Mucosa of descending colon (tissue), 3 donors: ENCODE measurements around the gene SNRPD2. TPM values are rescaled to one million over a fixed set of nuclear protein-coding genes. Genes with fewer than 3 reads are reported as not detected.

ENCODE experiments used
- ATAC-seq: fragments of 200-7000 bp; cut with Tn5 transposase; one replicate; pipeline ENCODE4 v1.9.1; 2020; ENCODE audit warnings: mild to moderate bottlenecking, moderate library complexity
- DNase-seq, 3 donors: peaks; one replicate each; pipeline ENCODE4 v3.0.0-alpha.2; 2020
- H3K36me3 ChIP-seq: fragments of 200-600 bp; one replicate; pipeline ENCODE4 v1.8.0; 2021; ENCODE audit warnings: low read depth, mild to moderate bottlenecking
- H3K4me1 ChIP-seq: fragments of 200-600 bp; one replicate; pipeline ENCODE4 v1.8.0; 2021; ENCODE audit warnings: low read depth, mild to moderate bottlenecking
- H3K4me3 ChIP-seq: fragments of 200-600 bp; one replicate; pipeline ENCODE4 v1.8.0; 2021; ENCODE audit warnings: mild to moderate bottlenecking
- H3K9me3 ChIP-seq: fragments of 200-600 bp; one replicate; pipeline ENCODE4 v1.8.0; 2021; ENCODE audit warnings: mild to moderate bottlenecking
- intact Hi-C, 2 donors: fragments of 100-400 bp; cut with DNase I in 1 of 2; cut with micrococcal nuclease in 1 of 2; formaldehyde crosslinking; loops; one replicate each; pipeline versions ENCODE4 v1.11.0 to v1.11.1; 2022; cut with DNase I, micrococcal nuclease
- total RNA-seq, 3 donors: library from RNA; stranded (reverse); fragmentation: NEBNext Ultra II Directional in 2 of 3; extraction: Animal tissue kit (Norgen Biotek cat#: 25700) in 2 of 3; gene quantifications; one replicate each; pipeline versions ENCODE4 v1.2.1 to v1.2.4, GENCODE V29; 2021 to 2023
- TF ChIP-seq, protein P1 (sequence below): fragments of 200-600 bp; IDR thresholded peaks from one replicate; pipeline ENCODE4 v1.8.0; 2022; ENCODE audit warnings: antibody characterized with exemption, mild to moderate bottlenecking
- donor health status: DM: no; HTN: no; CAD: no; lungs with moderate emphysema.
- donor health status: DM: no; HTN: no; CAD: no.
- donor health status: DM: no; HTN: yes; CAD: no.

Gene SNRPD2
- total RNA-seq, 3 donors from 2014 or later = 201 to 270 (median 230) TPM

DNA sequence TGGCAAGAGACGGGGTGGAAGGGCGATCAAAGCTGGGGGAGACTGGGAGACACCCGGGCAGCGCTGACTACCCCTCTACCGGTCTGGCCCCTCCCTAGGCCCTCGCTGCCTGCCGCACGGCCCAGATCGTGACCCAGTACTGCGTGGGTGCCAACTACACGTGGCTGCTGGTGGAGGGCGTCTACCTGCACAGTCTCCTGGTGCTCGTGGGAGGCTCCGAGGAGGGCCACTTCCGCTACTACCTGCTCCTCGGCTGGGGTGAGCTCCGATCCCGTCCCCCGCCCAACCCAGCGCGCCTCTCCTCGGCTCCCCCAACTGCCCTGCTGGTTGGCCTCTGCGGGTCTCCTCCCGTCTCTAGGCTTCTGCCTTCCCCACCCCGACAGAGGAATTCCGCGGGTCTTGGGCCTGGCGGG lies 14.9 kb downstream of the SNRPD2 start:
- intact Hi-C loops = no loop called here
- TF ChIP-seq, protein P1, sequence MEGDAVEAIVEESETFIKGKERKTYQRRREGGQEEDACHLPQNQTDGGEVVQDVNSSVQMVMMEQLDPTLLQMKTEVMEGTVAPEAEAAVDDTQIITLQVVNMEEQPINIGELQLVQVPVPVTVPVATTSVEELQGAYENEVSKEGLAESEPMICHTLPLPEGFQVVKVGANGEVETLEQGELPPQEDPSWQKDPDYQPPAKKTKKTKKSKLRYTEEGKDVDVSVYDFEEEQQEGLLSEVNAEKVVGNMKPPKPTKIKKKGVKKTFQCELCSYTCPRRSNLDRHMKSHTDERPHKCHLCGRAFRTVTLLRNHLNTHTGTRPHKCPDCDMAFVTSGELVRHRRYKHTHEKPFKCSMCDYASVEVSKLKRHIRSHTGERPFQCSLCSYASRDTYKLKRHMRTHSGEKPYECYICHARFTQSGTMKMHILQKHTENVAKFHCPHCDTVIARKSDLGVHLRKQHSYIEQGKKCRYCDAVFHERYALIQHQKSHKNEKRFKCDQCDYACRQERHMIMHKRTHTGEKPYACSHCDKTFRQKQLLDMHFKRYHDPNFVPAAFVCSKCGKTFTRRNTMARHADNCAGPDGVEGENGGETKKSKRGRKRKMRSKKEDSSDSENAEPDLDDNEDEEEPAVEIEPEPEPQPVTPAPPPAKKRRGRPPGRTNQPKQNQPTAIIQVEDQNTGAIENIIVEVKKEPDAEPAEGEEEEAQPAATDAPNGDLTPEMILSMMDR = no peak

DNA sequence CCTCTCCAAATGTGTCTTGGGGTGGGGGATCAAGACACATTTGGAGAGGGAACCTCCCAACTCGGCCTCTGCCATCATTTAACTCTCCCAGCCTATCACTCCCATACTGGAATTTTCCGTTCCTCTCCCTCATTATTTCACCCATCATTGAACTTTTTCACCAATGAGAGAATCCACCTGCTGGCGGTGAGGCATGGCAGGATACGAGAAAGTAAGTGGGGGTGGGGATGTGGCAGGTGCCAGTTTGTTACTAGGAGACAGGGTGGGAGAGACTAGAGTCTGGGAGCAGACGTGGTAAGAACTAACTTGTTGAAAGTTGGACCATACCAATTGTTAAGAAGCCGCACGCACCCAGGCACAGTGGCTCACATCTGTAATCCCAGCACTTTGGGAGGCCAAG lies 16.8 kb downstream of the SNRPD2 start:
- Histone ChIP-seq H3K9me3 (no peaks in the 10 kb centered on the region), H3K4me3 (no peak overlapping the region), H3K4me1 (peaks cover 14% of the 10 kb centered on the region), H3K36me3 (no peaks in the 10 kb centered on the region)
- DNase-seq = no peak
- ATAC-seq = no peak
- intact Hi-C loops = no loop called here
- TF ChIP-seq, protein P1 = no peak

More for the DNA sequence above, 14.9 kb downstream of the SNRPD2 start:
- H3K4me1 ChIP-seq = peaks cover 21% of the 10 kb centered on the region
- no peaks in the 10 kb centered on the region for H3K36me3 ChIP-seq
- H3K4me3 ChIP-seq = no peak overlapping the region
- DNase-seq (peak; percentile 50 to 75 (median 75)), ATAC-seq (peak; percentile 41)
- H3K9me3 ChIP-seq = no peaks in the 10 kb centered on the region

DNA sequence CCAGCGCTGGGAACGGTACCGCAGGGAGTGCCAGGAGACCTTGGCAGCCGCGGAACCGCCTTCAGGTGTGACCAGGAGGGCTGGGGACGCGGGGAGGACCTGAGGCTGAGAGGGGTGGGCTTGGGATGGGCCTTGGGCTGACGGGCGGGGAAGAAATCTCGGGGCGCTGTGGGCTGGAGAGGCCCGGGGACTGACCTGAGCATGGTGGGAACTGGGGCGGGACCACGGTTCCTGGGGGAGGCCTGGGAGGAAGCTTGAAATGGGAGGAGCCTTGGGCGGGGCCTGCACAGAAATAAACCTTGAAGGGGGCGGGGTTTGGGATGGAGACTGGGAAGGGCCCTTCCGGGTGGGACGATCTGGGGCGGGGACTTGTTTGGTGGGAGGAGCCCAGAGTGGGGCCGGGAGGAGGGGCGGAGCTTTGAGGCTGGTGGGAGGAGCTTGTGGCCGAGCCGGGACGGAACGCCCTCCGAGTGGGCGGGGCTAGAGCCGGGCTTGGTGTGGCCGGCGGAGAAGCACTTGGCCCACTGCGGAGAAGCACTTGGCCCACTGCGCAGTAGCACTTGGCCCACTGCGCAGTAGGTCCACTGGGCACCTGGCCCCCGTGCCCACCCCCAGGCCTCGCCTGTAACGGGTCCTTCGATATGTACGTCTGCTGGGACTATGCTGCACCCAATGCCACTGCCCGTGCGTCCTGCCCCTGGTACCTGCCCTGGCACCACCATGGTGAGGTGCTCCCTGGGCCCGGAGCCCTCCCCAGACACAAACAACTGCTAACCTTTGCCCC lies 20.9 kb downstream of the SNRPD2 start:
- Histone ChIP-seq H3K4me3 (no peak overlapping the region), H3K4me1 (peaks cover 21% of the 10 kb centered on the region), H3K36me3 (no peaks in the 10 kb centered on the region), H3K9me3 (no peaks in the 10 kb centered on the region)
- TF ChIP-seq, protein P1 = no peak
- ATAC-seq = peak; percentile 87
- intact Hi-C loops = no loop called here
- DNase-seq = peak; percentile 90 to 96 (median 95)

DNA sequence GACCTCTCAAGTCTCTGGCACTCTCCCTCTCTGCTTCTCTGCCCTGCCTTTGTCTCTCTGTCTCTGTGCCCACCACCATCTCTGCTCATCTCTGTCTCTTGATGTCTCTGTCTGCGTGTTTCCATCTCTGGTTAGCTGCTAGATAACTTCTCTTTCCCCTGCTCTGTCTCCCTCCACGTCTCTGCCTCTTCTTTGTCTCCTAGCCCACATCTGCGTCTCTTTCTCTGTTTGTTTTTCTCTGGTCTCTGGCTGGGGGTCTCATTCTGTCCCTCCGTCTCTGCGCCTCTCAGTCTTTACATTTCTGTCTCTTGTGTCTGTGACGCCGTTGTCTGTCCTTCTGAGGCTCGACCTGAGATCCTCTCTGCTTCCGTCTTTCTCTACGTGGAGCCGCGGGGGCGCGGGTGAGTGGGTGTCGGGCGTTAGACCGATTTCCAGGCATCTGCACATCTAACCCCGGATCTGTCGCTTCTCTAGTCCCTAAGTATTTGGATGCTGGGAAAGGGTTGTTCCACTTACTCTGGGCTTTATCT lies 23.3 kb downstream of the SNRPD2 start:
- no peak overlapping the region for H3K4me3 ChIP-seq
- TF ChIP-seq, protein P1 = no peak
- peak in 2 of 3 donors; percentile 40 to 53 for DNase-seq
- no peak for ATAC-seq
- peaks cover 21% of the 10 kb centered on the region for H3K4me1 ChIP-seq
- intact Hi-C loops = no loop called here
- no peaks in the 10 kb centered on the region for H3K36me3 ChIP-seq
- H3K9me3 ChIP-seq = no peaks in the 10 kb centered on the region

DNA sequence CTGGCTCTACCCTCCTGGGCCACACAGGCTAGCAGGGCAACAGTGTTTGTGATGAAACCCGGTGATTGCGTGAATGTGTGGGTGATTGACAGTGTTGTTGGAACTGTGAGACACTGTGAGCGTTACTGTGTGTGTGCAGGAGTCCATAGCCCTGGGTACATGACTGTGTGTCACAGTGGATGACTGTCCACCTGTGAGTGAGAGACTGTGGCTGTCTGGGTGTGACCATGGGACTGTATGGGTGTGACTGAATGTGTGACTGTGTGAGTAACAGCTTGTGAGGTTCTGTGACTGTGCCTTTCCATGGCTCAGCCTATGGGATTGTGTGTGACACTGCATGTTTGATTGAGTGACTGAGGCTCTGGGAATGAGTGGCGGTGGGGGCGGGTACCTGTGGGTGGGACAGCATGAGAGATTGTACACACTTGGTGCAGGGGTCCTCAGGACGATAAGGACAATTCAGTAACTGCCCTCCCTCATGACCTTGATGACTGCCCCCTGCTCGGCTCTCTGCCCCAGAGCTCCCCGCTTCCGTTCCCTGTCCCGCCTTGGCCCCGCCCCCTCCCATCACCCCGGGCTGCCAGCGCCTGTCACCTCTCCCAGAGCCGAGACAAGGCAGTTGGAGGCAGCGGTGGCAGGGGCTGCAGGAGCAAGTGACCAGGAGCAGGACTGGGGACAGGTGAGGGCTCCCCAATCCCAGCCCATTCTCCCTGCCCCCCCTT lies 24.0 kb downstream of the SNRPD2 start, which contains the start of gene GIPR:
TSS of gene GIPR (plus strand) at position 602 of the 722 bp plus-strand sequence. CDS start 1,300 bp downstream, outside the sequence.
- Histone ChIP-seq H3K36me3 (no peaks in the 10 kb centered on the region), H3K4me1 (peaks cover 21% of the 10 kb centered on the region), H3K9me3 (no peaks in the 10 kb centered on the region), H3K4me3 (no peak within 1 kb of the TSS)
- intact Hi-C loops = no loop called here
- TF ChIP-seq, protein P1 = no peak
- ATAC-seq (peak; percentile 67), DNase-seq (peak; percentile 78 to 87 (median 87))
